SK-N-SH (cell line): Measurements from ENCODE around the gene ARV1. TPM values are rescaled to one million over a fixed set of nuclear protein-coding genes. Genes with fewer than 3 reads are reported as not detected.

ENCODE experiments used
- CTCF ChIA-PET: fragments of 300-600, 350-600 bp; formaldehyde crosslinking; extraction: SDS; loops from one replicate; lab custom pipeline; 2021; lab: Yijun Ruan, JAX
- POLR2A ChIA-PET: fragments of 350-600 bp; sonication (Branson Sonifier 250); formaldehyde crosslinking; extraction: SDS; loops from one replicate; lab custom pipeline; 2020; ENCODE audit warnings: antibody characterized with exemption, inconsistent platforms; lab: Yijun Ruan, JAX
- DNase-seq: peaks from one replicate; pipeline ENCODE4 v3.0.0; 2012
- H2AFZ ChIP-seq: fragments of 200-600 bp; sonication (generic); 2 replicates; pipeline ENCODE4 v1.8.1; 2016; ENCODE audit warnings: antibody characterized with exemption, mild to moderate bottlenecking, low read depth
- H3F3A ChIP-seq: fragments of 200-600 bp; sonication (generic); replicated peaks from 2 replicates; pipeline ENCODE3; 2016; ENCODE audit warnings: antibody characterized with exemption, mild to moderate bottlenecking; ENCODE audit not compliant: insufficient read depth
- H3K27ac ChIP-seq, 2 experiments: fragments of 200-500 bp in 1 of 2; fragments of 200-600 bp in 1 of 2; sonication (Bioruptor generic) in 1 of 2; sonication (generic), shearing (Covaris generic) in 1 of 2; 2 replicates each; pipeline versions ENCODE4 v1.5.1 to v1.6.1; 2014 to 2016; ENCODE audit warnings: low read depth in 2 of 2, inconsistent platforms in 1 of 2, low read length in 1 of 2, mild to moderate bottlenecking in 1 of 2, mixed read lengths in 1 of 2
- H3K27me3 ChIP-seq: fragments of 200-600 bp; sonication (generic), shearing (Covaris generic); 2 replicates; pipeline ENCODE4 v1.6.1; 2016; ENCODE audit warnings: mixed run types; ENCODE audit not compliant: insufficient read depth
- H3K36me3 ChIP-seq, 2 experiments: fragments of 200-500 bp in 1 of 2; fragments of 200-600 bp in 1 of 2; sonication (Bioruptor generic) in 1 of 2; sonication (generic) in 1 of 2; replicated peaks in 1 of 2; 2 replicates each; pipeline versions ENCODE3 to v1.5.1; 2014 to 2016; ENCODE audit warnings: low read length in 1 of 2, mild to moderate bottlenecking in 1 of 2; ENCODE audit not compliant: insufficient read depth in 2 of 2, control insufficient read depth in 1 of 2
- H3K4me1 ChIP-seq, 2 experiments: fragments of 200-500 bp in 1 of 2; fragments of 200-600 bp in 1 of 2; sonication (Bioruptor generic) in 1 of 2; sonication (generic), shearing (Covaris generic) in 1 of 2; 2 replicates each; pipeline versions ENCODE4 v1.5.1 to v1.6.1; 2014 to 2016; ENCODE audit warnings: low read depth in 1 of 2, low read length in 1 of 2, mixed run types in 1 of 2; ENCODE audit not compliant: insufficient read depth in 2 of 2, control insufficient read depth in 1 of 2
- H3K4me2 ChIP-seq: fragments of 200-600 bp; sonication (generic), shearing (Covaris generic); 2 replicates; pipeline ENCODE4 v1.6.1; 2017; ENCODE audit warnings: mixed run types
- H3K4me3 ChIP-seq, 2 experiments: fragments of 200-500 bp in 1 of 2; fragments of 200-600 bp in 1 of 2; sonication (Bioruptor generic) in 1 of 2; sonication (generic), shearing (Covaris generic) in 1 of 2; 2 replicates each; pipeline versions ENCODE4 v1.5.1 to v1.8.1; 2014 to 2016; ENCODE audit warnings: low read depth in 2 of 2, inconsistent platforms in 1 of 2, low read length in 1 of 2, mild to moderate bottlenecking in 1 of 2, mixed read lengths in 1 of 2, moderate library complexity in 1 of 2
- H3K79me2 ChIP-seq: fragments of 200-600 bp; sonication (generic); 2 replicates; pipeline ENCODE4 v1.8.1; 2017; ENCODE audit warnings: mild to moderate bottlenecking; ENCODE audit not compliant: insufficient read depth
- H3K9ac ChIP-seq: fragments of 200-600 bp; sonication (generic); 2 replicates; pipeline ENCODE4 v1.6.1; 2017; ENCODE audit warnings: mixed run types
- H3K9me2 ChIP-seq: fragments of 200-600 bp; sonication (generic); 2 replicates; pipeline ENCODE4 v1.6.1; 2017; ENCODE audit warnings: mixed run types
- H3K9me3 ChIP-seq: fragments of 200-600 bp; sonication (generic); 2 replicates; pipeline ENCODE4 v1.6.1; 2017; ENCODE audit warnings: mixed run types, mild to moderate bottlenecking, moderate library complexity
- H4K20me1 ChIP-seq: fragments of 200-600 bp; sonication (generic); 2 replicates; pipeline ENCODE4 v1.6.1; 2017; ENCODE audit warnings: mild to moderate bottlenecking, mixed run types; ENCODE audit not compliant: insufficient read depth
- CHD2 ChIP-seq: fragments of 150-350 bp; IDR thresholded peaks from 2 replicates; pipeline ENCODE4 v1.6.1; 2018; ENCODE audit warnings: low read length; ENCODE audit not compliant: partially characterized antibody
- ELF1 ChIP-seq: IDR thresholded peaks from 2 replicates; pipeline ENCODE4 v1.4.0; 2012
- FOSL2 ChIP-seq: IDR thresholded peaks from 2 replicates; pipeline ENCODE4 v1.4.0; 2012; ENCODE audit warnings: low read depth, mild to moderate bottlenecking, moderate library complexity, borderline replicate concordance
- FOXJ3 ChIP-seq: sonication (generic); formaldehyde crosslinking; IDR thresholded peaks from 2 replicates; pipeline ENCODE4 v1.5.1; 2020; ENCODE audit warnings: mild to moderate bottlenecking, missing genetic modification reagents
- FOXM1 ChIP-seq: IDR thresholded peaks from 2 replicates; pipeline ENCODE4 v1.4.0; 2012; ENCODE audit warnings: low read depth, mild to moderate bottlenecking
- GATA2 ChIP-seq: sonication (generic); formaldehyde crosslinking; IDR thresholded peaks from 2 replicates; pipeline ENCODE4 v1.5.0; 2020; ENCODE audit warnings: mild to moderate bottlenecking, missing genetic modification reagents
- JUND ChIP-seq: IDR thresholded peaks from 2 replicates; pipeline ENCODE4 v1.4.0; 2012
- MEF2A ChIP-seq: IDR thresholded peaks from 2 replicates; pipeline ENCODE4 v1.4.0; 2012; ENCODE audit warnings: low read depth, borderline replicate concordance
- NFIC ChIP-seq: IDR thresholded peaks from 2 replicates; pipeline ENCODE4 v1.4.0; 2012; ENCODE audit warnings: borderline replicate concordance
- POLR2AphosphoS5 ChIP-seq: IDR thresholded peaks from 2 replicates; pipeline ENCODE4 v1.6.1; 2012; ENCODE audit warnings: low read depth, low read length
- RCOR1 ChIP-seq: fragments of 150-350 bp; IDR thresholded peaks from 2 replicates; pipeline ENCODE4 v1.6.1; 2017; ENCODE audit warnings: antibody characterized with exemption, low read length
- SIN3A ChIP-seq: IDR thresholded peaks from 2 replicates; pipeline ENCODE4 v1.6.1; 2012; ENCODE audit warnings: low read depth, mild to moderate bottlenecking, low read length, moderate library complexity, borderline replicate concordance
- SMC3 ChIP-seq: IDR thresholded peaks from 2 replicates; pipeline ENCODE4 v1.6.1; 2012; ENCODE audit warnings: low read depth, low read length, improper control_type of control experiment
- TAF1 ChIP-seq: IDR thresholded peaks from 2 replicates; pipeline ENCODE4 v1.6.1; 2012; ENCODE audit warnings: low read depth, mild to moderate bottlenecking, low read length, moderate library complexity, borderline replicate concordance
- YY1 ChIP-seq: IDR thresholded peaks from 2 replicates; pipeline ENCODE4 v1.4.0; 2012; ENCODE audit warnings: low read depth, mild to moderate bottlenecking
- WGBS: methylation state at CpG from one replicate; pipeline ENCODE4 v1.1.6; 2017; ENCODE audit warnings: low lambda C conversion rate; 5-methylcytosine and 5-hydroxymethylcytosine counted together
- polyA plus RNA-seq, 3 experiments: library from polyadenylated mRNA; depleted of rRNA; stranded (reverse); fragments of >200 nt; gene quantifications; 2 replicates each; pipeline ENCODE4 v1.2.3, GENCODE V29; 2012
- TF ChIP-seq, protein P1 (sequence below): IDR thresholded peaks from 2 replicates; pipeline ENCODE4 v1.6.1; 2012; ENCODE audit warnings: mild to moderate bottlenecking, low read depth, low read length, moderate library complexity
- TF ChIP-seq, protein P2 (sequence below): fragments of 150-350 bp; IDR thresholded peaks from 2 replicates; pipeline ENCODE4 v1.6.1; 2017; ENCODE audit warnings: antibody characterized with exemption, low read length, low read depth, borderline replicate concordance
- TF ChIP-seq, protein P3 (sequence below): IDR thresholded peaks from 2 replicates; pipeline ENCODE4 v1.4.0; 2012; ENCODE audit warnings: low read depth
- TF ChIP-seq, protein P4 (sequence below): fragments of 150-350 bp; IDR thresholded peaks from 2 replicates; pipeline ENCODE4 v1.6.1; 2016; ENCODE audit warnings: mild to moderate bottlenecking, low read depth, low read length
- TF ChIP-seq, protein P5 (sequence below): IDR thresholded peaks from 2 replicates; pipeline ENCODE4; 2012
- TF ChIP-seq, protein P6 (sequence below): fragments of 200-600 bp; sonication (generic); IDR thresholded peaks from 2 replicates; pipeline ENCODE4 v1.6.1; 2017; ENCODE audit warnings: antibody characterized with exemption, mild to moderate bottlenecking, moderate library complexity

The ARV1 gene
- polyA plus RNA-seq, 1 of the 3 experiments (the other 2 are of a cell fraction) = 26.7 TPM

DNA sequence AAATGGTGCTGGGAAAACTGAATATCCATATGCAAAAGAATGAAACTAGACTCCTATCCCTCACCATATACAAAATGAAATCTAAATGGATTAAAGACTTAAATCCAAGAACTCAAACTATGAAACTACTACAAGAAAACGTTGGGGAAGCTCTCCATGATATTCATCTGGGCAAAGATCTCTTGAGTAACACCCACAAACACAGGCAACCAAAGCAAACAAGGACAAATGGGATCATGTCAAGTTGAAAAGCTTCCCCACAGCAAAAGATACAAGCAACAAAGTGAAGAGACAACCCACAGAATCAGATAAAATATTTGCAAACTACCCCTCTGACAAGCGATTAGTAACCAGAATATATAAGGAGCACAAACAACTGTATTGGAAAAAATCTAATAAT, 14.0 kb upstream of the ARV1 start:
- no peaks in the 10 kb centered on the region for H3F3A ChIP-seq
- H3K9ac ChIP-seq = no peak overlapping the region
- no peaks in the 10 kb centered on the region for H4K20me1 ChIP-seq
- TF ChIP-seq, protein P1, sequence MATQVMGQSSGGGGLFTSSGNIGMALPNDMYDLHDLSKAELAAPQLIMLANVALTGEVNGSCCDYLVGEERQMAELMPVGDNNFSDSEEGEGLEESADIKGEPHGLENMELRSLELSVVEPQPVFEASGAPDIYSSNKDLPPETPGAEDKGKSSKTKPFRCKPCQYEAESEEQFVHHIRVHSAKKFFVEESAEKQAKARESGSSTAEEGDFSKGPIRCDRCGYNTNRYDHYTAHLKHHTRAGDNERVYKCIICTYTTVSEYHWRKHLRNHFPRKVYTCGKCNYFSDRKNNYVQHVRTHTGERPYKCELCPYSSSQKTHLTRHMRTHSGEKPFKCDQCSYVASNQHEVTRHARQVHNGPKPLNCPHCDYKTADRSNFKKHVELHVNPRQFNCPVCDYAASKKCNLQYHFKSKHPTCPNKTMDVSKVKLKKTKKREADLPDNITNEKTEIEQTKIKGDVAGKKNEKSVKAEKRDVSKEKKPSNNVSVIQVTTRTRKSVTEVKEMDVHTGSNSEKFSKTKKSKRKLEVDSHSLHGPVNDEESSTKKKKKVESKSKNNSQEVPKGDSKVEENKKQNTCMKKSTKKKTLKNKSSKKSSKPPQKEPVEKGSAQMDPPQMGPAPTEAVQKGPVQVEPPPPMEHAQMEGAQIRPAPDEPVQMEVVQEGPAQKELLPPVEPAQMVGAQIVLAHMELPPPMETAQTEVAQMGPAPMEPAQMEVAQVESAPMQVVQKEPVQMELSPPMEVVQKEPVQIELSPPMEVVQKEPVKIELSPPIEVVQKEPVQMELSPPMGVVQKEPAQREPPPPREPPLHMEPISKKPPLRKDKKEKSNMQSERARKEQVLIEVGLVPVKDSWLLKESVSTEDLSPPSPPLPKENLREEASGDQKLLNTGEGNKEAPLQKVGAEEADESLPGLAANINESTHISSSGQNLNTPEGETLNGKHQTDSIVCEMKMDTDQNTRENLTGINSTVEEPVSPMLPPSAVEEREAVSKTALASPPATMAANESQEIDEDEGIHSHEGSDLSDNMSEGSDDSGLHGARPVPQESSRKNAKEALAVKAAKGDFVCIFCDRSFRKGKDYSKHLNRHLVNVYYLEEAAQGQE = no peak
- TF ChIP-seq, protein P2, sequence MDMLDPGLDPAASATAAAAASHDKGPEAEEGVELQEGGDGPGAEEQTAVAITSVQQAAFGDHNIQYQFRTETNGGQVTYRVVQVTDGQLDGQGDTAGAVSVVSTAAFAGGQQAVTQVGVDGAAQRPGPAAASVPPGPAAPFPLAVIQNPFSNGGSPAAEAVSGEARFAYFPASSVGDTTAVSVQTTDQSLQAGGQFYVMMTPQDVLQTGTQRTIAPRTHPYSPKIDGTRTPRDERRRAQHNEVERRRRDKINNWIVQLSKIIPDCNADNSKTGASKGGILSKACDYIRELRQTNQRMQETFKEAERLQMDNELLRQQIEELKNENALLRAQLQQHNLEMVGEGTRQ = no peak
- no peak for TF ChIP-seq FOXJ3 (CRISPR knock-in tag)
- no peak for TF ChIP-seq RCOR1
- TF ChIP-seq, protein P3, sequence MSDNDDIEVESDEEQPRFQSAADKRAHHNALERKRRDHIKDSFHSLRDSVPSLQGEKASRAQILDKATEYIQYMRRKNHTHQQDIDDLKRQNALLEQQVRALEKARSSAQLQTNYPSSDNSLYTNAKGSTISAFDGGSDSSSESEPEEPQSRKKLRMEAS = no peak
- TF ChIP-seq, protein P4, sequence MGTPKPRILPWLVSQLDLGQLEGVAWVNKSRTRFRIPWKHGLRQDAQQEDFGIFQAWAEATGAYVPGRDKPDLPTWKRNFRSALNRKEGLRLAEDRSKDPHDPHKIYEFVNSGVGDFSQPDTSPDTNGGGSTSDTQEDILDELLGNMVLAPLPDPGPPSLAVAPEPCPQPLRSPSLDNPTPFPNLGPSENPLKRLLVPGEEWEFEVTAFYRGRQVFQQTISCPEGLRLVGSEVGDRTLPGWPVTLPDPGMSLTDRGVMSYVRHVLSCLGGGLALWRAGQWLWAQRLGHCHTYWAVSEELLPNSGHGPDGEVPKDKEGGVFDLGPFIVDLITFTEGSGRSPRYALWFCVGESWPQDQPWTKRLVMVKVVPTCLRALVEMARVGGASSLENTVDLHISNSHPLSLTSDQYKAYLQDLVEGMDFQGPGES = no peak
- TF ChIP-seq NFIC = no peak
- no peak for TF ChIP-seq FOXM1
- no peak for TF ChIP-seq SMC3
- TF ChIP-seq GATA2 (CRISPR knock-in tag) = no peak
- TF ChIP-seq POLR2AphosphoS5 = no peak
- POLR2A ChIA-PET = no interaction called here
- no peaks in the 10 kb centered on the region for H3K79me2 ChIP-seq
- peaks cover 0 to 4% of the 10 kb centered on the region in 2 experiments; a peak in 2 of 4 replicates for H3K4me1 ChIP-seq
- no peak overlapping the region for H2AFZ ChIP-seq
- H3K27ac ChIP-seq = no peak overlapping the region
- H3K9me2 ChIP-seq = no peaks in the 10 kb centered on the region
- DNase-seq = no peak
- H3K27me3 ChIP-seq = no peaks in the 10 kb centered on the region
- 42% methylated on average over 2 of the region's 2 CpGs for WGBS
- H3K36me3 ChIP-seq = no peaks in the 10 kb centered on the region
- H3K9me3 ChIP-seq = no peaks in the 10 kb centered on the region
- H3K4me2 ChIP-seq = no peak overlapping the region
- no peak overlapping the region for H3K4me3 ChIP-seq
- CTCF ChIA-PET = no interaction called here

DNA sequence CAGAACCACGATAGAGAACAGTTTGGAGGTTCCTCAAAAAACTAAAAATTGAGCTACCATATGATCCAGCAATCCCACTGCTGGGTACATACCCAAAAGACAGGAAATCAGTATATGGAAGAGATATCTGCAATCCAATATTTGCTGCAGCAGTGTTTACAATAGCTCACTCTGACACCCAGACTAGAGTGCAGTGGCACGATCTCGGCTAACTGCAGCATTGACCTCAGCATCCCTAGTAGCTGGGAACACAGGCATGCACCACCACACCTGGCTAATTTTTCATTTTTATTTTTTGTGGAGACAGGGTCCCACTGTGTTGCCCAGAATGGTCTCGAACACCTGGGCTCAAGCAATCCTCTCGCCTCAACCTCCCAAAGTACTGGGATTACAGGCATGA, 13.4 kb upstream of the ARV1 start:
- 100% methylated on average over 5 of the region's 5 CpGs for WGBS
- Histone ChIP-seq H3K79me2 (no peaks in the 10 kb centered on the region), H3K4me2 (no peak overlapping the region), H3K27ac (no peak overlapping the region), H3K9me3 (no peaks in the 10 kb centered on the region), H3K4me3 (no peak overlapping the region), H3F3A (no peaks in the 10 kb centered on the region), H3K27me3 (no peaks in the 10 kb centered on the region), H4K20me1 (no peaks in the 10 kb centered on the region), H3K4me1 (peaks cover 0 to 4% of the 10 kb centered on the region in 2 experiments; a peak in 2 of 4 replicates), H3K9me2 (no peaks in the 10 kb centered on the region), H3K9ac (no peak overlapping the region), H2AFZ (no peak overlapping the region), H3K36me3 (no peaks in the 10 kb centered on the region)
- no peak for DNase-seq
- CTCF ChIA-PET = no interaction called here
- POLR2A ChIA-PET = no interaction called here
- TF ChIP-seq FOXJ3 (CRISPR knock-in tag) = no peak
- TF ChIP-seq FOSL2 = no peak
- TF ChIP-seq TAF1 = no peak
- no peak for TF ChIP-seq SIN3A
- no peak for TF ChIP-seq YY1
- no peak for TF ChIP-seq ELF1
- no peak for TF ChIP-seq CHD2
- TF ChIP-seq JUND = no peak
- no peak for TF ChIP-seq MEF2A
- TF ChIP-seq RCOR1 = no peak
- TF ChIP-seq, protein P5, sequence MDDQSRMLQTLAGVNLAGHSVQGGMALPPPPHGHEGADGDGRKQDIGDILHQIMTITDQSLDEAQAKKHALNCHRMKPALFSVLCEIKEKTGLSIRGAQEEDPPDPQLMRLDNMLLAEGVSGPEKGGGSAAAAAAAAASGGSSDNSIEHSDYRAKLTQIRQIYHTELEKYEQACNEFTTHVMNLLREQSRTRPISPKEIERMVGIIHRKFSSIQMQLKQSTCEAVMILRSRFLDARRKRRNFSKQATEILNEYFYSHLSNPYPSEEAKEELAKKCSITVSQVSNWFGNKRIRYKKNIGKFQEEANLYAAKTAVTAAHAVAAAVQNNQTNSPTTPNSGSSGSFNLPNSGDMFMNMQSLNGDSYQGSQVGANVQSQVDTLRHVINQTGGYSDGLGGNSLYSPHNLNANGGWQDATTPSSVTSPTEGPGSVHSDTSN = no peak
- no peak for TF ChIP-seq NFIC
- TF ChIP-seq, protein P6, sequence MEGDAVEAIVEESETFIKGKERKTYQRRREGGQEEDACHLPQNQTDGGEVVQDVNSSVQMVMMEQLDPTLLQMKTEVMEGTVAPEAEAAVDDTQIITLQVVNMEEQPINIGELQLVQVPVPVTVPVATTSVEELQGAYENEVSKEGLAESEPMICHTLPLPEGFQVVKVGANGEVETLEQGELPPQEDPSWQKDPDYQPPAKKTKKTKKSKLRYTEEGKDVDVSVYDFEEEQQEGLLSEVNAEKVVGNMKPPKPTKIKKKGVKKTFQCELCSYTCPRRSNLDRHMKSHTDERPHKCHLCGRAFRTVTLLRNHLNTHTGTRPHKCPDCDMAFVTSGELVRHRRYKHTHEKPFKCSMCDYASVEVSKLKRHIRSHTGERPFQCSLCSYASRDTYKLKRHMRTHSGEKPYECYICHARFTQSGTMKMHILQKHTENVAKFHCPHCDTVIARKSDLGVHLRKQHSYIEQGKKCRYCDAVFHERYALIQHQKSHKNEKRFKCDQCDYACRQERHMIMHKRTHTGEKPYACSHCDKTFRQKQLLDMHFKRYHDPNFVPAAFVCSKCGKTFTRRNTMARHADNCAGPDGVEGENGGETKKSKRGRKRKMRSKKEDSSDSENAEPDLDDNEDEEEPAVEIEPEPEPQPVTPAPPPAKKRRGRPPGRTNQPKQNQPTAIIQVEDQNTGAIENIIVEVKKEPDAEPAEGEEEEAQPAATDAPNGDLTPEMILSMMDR = no peak
